MM.1S (cell line): ENCODE results near the gene SH3BP1.

ENCODE experiments used
- CTCF ChIP-seq: fragments of 300-600 bp; sonication (generic); IDR thresholded peaks from 2 replicates; pipeline ENCODE4 v1.5.1; 2016; ENCODE audit warnings: antibody characterized with exemption, low read length, mixed read lengths
- EZH2 ChIP-seq: fragments of 300-600 bp; sonication (generic); optimal IDR thresholded peaks from 2 replicates; pipeline ENCODE3; 2017; ENCODE audit warnings: low read depth, mild to moderate bottlenecking, antibody characterized with exemption, low read length, mixed read lengths

DNA sequence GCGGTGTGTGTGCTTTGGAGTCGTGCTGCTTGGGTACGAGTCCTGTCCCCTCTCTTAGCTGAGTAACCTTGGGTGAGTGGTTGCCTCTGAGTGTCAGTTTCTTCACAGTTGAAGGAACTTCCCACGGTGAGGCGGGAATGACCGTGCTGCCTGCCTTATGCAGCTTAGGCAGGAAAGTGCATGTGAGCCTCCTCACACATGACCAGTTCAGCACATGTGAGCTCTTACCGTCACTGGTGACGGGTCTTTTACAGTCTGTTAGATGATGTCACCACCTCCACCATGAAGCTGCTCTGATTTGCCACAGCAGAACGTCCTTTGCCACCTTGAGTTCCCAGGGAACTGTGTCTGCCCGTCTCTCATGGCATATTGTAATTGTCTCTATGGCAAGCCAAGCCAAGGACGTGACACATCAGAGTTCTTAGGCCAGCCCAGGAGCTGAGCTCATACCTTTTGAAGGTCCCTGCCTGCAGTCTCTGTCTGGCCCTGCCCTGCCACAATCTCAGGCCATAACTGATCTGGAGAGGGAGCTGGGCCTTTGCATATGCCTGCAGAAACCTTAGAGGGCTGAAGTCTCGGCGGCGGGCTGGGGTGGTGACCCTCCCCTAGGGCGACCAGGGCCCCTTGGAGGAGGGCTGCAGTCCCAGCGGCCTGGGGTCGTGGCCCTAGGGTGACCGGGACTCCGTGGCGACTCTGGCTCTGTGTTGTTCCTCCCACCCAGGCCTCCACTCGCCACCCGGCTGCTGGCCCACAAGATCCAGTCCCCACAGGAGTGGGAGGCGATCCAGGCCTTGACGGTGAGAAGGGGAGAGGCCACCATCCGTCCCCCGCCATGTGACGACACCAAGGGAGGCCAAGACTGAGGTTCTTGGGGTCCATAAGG, 23.0 kb upstream of the SH3BP1 start:
- TF ChIP-seq CTCF (no peak), EZH2 (no peak)
